Coronary artery (tissue), 2 donors: Measurements from ENCODE around the gene RFT1.
A peak's percentile ranks its signal among the peaks of the same experiment; 100 is the strongest.

Experiments
- DNase-seq: peaks from one replicate; pipeline ENCODE4 v3.0.0-alpha.2; 2017; ENCODE audit warnings: low spot score
- H3K27ac ChIP-seq, 2 donors: fragments of 200-600 bp; sonication (generic); one replicate each; pipeline ENCODE4 v1.5.1; 2016 to 2019
- H3K4me3 ChIP-seq: fragments of 200-600 bp; sonication (generic); 2 replicates; pipeline ENCODE4 v1.5.1; 2016; ENCODE audit warnings: mild to moderate bottlenecking, moderate library complexity
- TF ChIP-seq, protein P1 (sequence below): fragments of 200-600 bp; sonication (generic); IDR thresholded peaks from one replicate; pipeline ENCODE4 v1.5.1; 2019; ENCODE audit warnings: antibody characterized with exemption

Gene RFT1

DNA sequence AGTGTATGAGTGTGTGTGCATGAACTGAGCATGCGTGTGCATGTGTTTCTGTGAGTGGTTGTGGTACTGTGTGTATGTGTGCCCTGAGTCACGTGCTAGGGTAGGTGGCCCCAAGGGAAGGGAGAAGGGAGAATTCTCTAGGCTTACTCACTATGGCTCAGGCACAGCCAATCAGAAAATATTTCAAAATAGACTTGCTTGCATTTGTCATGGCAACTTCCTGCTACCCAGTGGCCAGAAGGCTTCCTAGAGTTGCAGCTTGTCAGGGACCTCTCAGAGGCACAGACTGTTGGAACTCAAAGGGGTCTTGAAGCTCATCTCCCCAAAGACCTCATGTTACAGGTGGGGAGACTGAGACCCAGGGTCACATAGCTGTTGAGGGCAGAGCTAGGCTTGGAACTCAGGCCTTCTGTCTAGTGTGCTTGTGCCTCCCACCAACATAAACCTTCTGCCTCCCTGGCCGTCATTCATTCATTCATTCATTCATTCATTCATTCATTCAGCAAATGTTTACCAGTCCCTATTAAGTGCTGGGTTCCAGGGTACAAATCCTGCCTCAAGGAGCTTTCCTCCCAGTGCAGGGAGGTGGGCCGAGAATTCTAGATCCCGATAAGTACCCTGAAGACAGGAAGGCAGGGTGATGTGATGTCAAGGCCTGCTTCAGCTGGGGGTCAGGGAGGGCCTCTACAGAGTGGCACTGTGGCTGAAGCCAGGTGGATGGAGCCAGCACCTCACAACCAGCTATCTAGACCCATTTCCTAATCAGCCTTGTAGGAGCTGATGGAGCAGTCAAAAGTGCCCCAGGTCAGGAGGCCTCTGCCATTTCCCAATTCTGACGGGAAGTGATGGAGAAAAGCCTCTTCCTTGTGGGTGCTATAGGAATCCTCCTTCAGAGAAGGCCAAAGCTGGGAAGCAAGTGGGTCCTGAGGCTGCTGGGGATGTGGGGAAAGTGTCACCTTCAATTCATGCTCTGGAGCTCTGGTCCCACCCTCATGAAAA is 10.9 kb upstream of the RFT1 start:
- no peak for DNase-seq

DNA sequence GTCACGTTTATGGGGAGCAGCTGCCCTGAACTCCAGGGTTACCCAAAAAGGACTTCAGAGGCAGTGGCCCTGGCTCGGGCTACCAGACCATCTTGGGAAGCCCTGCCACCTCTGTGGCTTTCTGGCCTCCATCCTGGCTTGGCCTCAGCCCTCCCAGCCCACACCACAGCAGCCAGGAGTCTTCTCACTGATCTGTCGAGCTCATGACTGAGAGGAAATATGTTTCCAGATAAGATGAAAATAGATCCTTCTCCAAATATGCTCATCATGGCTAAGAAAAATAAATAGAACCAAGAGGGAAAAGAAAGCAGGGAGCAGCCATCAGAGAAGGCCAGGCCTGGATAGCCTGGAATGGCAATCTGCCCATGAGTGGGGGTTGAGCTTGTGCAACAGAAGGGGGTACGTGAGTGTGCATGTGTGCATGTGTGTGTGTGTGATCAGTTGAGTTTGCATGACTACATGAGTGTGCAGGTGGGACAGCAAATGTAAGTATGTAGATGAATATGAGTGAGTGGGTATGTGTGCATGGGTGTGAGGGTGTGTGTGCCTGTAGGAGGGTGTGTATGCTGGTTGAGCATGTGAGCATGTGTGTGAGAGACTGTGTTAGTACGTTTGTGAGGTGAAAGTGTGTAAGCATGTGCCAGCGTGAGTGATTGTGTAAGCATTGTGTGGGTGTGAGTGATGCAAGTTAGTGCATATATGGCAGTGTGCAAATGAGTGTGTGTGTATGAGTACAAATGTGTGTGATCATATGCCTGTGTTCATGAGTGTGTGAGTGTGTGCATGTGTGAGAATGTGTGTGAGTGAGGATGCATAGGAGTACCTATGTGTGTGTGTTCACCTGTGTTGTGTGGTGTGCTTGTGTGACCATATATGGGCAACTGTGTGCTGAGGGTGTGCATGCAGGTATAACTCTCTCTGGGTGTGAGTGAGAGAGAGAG is 9.9 kb upstream of the RFT1 start:
- DNase-seq = no peak
- TF ChIP-seq, protein P1, sequence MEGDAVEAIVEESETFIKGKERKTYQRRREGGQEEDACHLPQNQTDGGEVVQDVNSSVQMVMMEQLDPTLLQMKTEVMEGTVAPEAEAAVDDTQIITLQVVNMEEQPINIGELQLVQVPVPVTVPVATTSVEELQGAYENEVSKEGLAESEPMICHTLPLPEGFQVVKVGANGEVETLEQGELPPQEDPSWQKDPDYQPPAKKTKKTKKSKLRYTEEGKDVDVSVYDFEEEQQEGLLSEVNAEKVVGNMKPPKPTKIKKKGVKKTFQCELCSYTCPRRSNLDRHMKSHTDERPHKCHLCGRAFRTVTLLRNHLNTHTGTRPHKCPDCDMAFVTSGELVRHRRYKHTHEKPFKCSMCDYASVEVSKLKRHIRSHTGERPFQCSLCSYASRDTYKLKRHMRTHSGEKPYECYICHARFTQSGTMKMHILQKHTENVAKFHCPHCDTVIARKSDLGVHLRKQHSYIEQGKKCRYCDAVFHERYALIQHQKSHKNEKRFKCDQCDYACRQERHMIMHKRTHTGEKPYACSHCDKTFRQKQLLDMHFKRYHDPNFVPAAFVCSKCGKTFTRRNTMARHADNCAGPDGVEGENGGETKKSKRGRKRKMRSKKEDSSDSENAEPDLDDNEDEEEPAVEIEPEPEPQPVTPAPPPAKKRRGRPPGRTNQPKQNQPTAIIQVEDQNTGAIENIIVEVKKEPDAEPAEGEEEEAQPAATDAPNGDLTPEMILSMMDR = no peak
- Histone ChIP-seq H3K27ac (peak overlapping the region in 1 of 2 donors; percentile 66), H3K4me3 (no peak overlapping the region)

More for the DNA sequence above, 10.9 kb upstream of the RFT1 start:
- H3K4me3 ChIP-seq = no peak overlapping the region
- H3K27ac ChIP-seq = peak overlapping the region in 1 of 2 donors; percentile 66
- TF ChIP-seq, protein P1 = no peak

DNA sequence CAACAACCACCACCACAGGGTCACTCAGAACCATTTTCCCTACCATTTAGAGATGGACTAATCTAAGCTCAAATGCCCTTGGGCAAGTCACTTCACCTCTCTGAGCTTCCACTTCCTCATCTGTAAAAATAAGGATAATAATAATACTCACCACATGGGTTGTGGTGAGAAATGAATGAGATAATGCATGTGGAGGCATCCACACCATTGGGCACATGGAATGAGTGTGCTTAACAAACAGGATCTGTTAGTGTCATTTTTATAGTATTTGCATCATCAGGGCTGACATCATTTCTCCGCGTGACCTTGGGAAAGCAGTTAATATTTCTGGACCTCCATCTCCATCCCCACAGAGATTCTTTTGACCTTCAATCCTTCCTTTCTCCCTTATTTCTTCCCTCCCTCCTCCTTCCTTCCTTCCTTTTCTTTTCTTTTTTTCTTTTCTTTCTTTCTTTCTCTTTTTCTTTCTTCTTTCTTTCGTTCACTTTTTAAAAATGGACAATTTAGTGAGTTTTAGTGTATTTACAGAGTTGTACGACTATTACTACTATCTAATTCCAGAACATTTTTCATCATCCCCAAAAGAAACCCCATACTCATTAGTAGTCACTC is 7.7 kb upstream of the RFT1 start:
- TF ChIP-seq, protein P1 = no peak
- Histone ChIP-seq H3K4me3 (no peak overlapping the region), H3K27ac (no peak overlapping the region)
- DNase-seq = no peak

DNA sequence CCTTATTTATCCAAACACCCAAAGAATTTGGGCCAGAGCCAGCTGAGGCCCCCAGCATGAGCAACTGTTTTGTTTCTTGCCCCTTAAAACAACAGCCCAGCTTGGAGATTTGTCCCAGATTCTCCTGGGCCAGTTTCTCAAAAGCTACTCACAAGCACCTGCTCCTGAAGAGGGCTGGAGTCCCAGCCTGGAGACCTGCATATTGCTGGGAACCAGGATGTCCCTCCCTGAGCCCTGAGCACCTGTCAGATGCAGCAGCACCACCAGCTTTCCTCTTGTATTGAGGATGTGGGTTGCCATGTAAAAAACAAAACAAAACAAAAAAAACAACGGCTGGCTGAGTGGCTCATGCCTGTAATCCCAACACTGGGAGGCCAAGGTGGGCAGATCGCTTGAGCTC is 7.0 kb upstream of the RFT1 start:
- H3K27ac ChIP-seq = no peak overlapping the region
- no peak for DNase-seq
- TF ChIP-seq, protein P1 = no peak
- H3K4me3 ChIP-seq = no peak overlapping the region

- Histone ChIP-seq H3K4me3 (no peak overlapping the region), H3K27ac (no peak overlapping the region)
- TF ChIP-seq, protein P1 = peak; percentile 69
- no peak for DNase-seq
Measured at GRCh38 chr3:53134631-53135232, 4.5 kb upstream of the RFT1 start.

GRCh38 chr3:53132347-53132746 is 2.1 kb upstream of the RFT1 start:
- H3K27ac ChIP-seq = no peak overlapping the region

More at GRCh38 chr3:53132347-53132746, 2.1 kb upstream of the RFT1 start:
- H3K4me3 ChIP-seq = no peak overlapping the region
- TF ChIP-seq, protein P1 = no peak
- no peak for DNase-seq
